Measurements from ENCODE around the gene NDST1. TPM values are rescaled to one million over a fixed set of nuclear protein-coding genes. Genes with fewer than 3 reads are reported as not detected.

Gene NDST1
- total RNA-seq, 1 donor = 12.9 TPM

- no peak for DNase-seq (ENCODE audit: low read depth in 2 of 3, low spot score in 2 of 3)
Measured at GRCh38 chr5:150601491-150602345, 93.8 kb downstream of the NDST1 start.

DNA sequence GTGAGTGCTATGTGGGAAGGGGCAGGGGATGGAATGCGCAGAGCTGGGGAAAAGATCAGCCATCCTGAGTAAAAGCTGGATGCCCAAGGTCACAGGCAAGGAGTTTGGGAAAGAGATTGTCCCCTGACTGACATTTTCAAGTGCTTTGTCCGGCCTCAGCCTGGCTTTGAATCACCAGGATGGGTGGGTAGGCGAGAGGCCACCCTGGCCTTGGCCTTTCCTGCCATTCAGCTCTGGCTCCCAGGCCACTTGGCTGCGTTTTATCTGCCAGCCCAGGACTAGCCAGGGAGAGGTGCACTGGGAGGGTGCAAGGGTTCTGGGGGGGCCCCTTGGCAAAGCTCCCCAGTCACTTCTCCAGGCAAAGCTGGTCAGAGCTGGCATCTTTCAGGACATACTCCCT is 95.1 kb downstream of the NDST1 start:
- DNase-seq (ENCODE audit: low read depth in 2 of 3, low spot score in 2 of 3) = no peak

DNA sequence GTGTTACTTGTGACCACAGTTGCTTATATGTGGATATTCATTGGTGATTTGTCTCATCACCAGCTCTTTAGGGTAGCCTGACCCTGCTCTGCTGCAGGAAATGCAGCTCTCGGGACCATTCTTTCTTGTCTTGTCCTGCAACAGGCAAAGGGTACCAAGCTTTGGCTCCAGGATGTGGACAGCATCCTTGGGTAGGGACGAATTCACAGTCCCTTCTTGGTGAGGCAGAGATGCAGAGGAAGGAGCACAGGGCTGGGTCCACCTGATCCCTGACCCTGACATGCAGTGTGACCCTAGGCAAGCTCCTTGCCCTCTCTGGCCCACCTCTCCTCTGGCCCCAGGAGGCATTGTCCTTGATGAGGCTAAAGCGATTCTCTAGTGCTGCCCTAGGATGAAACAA is 95.6 kb downstream of the NDST1 start:
- DNase-seq (ENCODE audit: low read depth in 2 of 3, low spot score in 2 of 3) = no peak

DNA sequence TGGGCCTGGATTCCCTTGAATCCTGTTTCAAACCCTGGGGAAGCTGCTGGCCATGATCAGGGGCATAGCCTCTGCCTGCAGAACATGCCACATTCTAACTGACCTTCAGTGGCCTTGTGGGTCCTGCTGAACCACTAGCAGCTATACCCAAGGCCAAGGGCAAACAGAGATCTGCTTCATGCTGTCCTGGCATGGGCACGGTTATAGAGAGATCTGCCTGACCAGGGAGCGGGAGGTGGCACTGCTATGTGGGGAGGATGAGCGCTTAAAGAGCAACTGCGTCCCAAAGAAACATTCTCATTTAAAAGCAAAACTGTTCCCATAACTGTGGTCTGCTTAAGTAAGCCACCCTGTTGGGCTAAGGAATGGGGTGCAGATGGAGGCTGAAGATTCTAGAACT is 96.1 kb downstream of the NDST1 start:
- DNase-seq (ENCODE audit: low read depth in 2 of 3, low spot score in 2 of 3) = no peak

DNA sequence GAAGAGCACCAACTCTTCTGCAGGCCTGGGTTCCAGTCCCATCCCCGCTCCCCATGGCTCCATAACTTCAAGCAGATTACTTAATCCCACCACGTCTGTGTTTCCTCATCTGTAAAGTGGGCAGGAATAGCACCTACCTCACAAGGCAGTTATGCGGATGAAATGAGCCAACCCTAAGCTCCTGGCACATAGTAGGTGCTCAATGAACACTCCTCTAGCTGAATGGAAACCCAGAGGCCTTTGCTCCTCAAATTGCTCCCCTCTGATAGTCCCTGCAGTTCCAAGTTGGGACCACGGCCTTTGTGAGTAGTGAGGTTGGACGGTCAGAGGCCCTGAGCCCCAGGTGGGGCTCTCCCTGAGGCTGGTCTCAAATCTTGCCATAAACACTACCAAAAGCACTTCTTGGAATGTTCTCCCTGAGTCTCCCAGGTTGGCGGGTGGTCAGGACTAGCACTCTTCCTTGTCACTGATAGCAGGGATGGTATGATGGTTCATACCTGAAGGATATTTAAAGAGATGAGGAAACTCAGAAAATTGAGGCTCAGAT is 97.0 kb downstream of the NDST1 start:
- DNase-seq (ENCODE audit: low read depth in 2 of 3, low spot score in 2 of 3) = no peak

DNA sequence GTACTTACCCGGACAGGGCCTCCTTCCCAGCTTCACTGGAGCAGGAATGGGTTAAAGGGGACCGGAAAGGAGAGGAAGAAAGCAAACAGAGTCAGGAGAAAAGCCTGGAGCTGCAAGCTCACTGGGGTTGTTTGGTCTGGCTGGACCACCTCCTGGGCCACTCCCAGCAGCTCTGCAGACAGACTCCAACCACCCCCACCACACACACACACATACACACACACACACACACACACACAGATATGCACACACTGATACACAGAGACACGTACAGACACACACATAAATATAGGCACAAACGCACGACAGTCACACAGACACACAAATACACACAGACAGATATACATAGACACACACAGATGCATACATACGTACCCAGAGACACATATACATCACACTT is 97.6 kb downstream of the NDST1 start:
- DNase-seq (ENCODE audit: low read depth in 2 of 3, low spot score in 2 of 3) = no peak

- no peak for DNase-seq (ENCODE audit: low read depth in 2 of 3, low spot score in 2 of 3)
Measured at GRCh38 chr5:150606476-150606875, 98.5 kb downstream of the NDST1 start.

GRCh38 chr5:150607105-150607504 is 99.2 kb downstream of the NDST1 start:
- no peak for DNase-seq (ENCODE audit: low read depth in 2 of 3, low spot score in 2 of 3)

Other genes with a start within 250 kb of the NDST1 start
- under 0.01 TPM for gene CAMK2A, start 218.4 kb upstream of the NDST1 start, total RNA-seq
- under 0.01 TPM for gene ARSI, start 205.2 kb upstream of the NDST1 start, total RNA-seq
- gene TCOF1, start 150.4 kb upstream of the NDST1 start, total RNA-seq = 25.6 TPM
- gene CD74, start 95.2 kb upstream of the NDST1 start, total RNA-seq = 2,842 TPM
- 8,241 TPM for gene RPS14, start 58.4 kb upstream of the NDST1 start, total RNA-seq
- under 0.01 TPM for gene SYNPO, start 132.5 kb downstream of the NDST1 start, total RNA-seq
- 10.2 TPM for gene MYOZ3, start 153.1 kb downstream of the NDST1 start, total RNA-seq
- gene RBM22, start 192.9 kb downstream of the NDST1 start, total RNA-seq = 51.4 TPM